Measurements from ENCODE around the gene ACVRL1.

- TF ChIP-seq EZH2phosphoT487 (IDR thresholded peaks at IDR 0.05; ENCODE audit: borderline replicate concordance, low read length) (no peak), CTCF (IDR thresholded peaks at IDR 0.05; ENCODE audit: low read depth, low read length, poor library complexity, severe bottlenecking) (no peak)
Measured at GRCh38 chr12:51942501-51943000, 35.2 kb downstream of the ACVRL1 start.
